Measurements from ENCODE around the gene VPS39. TPM values are rescaled to one million over a fixed set of nuclear protein-coding genes. Genes with fewer than 3 reads are reported as not detected.

VPS39 gene
- polyA plus RNA-seq, 2 of the 4 experiments (the other 2 are of a cell fraction): 18.3 to 33.3 TPM

DNA sequence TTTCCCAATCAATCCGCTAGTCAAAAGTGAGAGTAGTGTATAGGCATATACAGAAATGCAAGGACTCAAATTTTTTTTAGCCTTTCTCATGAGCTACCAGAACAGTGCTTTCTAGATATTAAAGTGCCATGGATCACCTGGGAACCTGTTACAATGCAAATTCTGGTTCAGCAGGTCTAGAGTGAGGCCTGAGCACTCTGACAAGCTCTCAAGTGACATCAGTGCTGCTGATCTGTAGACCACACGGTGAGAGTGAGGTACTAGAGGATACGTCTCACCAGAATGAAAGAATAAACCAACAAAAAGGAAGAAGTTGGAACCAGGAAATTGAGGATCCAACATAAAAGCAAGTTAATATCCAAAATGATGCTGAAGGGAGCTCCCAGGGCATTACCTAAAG, 97.7 kb downstream of the VPS39 start:
- FAIRE-seq (no peak), ATAC-seq (no peak), DNase-seq (ENCODE audit: low read depth in 1 of 2, low spot score in 1 of 2) (no peak)
- no peak for TF ChIP-seq MAZ (IDR thresholded peaks at IDR 0.05; ENCODE audit: borderline replicate concordance, low read depth, low read length)
- Histone ChIP-seq H3K4me2 (no peak overlapping the region), H3K4me3 (no peak overlapping the region), H3K27ac (no peak overlapping the region), H3K4me1 (no peaks in the 10 kb centered on the region), H3K9me3 (no peaks in the 10 kb centered on the region)
- POLR2A ChIA-PET: no interaction called here
- CTCF ChIA-PET: interaction anchor here (0.6 to 2.4 kb wide), 2 partner anchors 28 to 1533 kb away, joined by 3 to 8 read pairs; no protein-coding TSS in a partner anchor
- 60% methylated on average over 3 of the region's 3 CpGs for WGBS (ENCODE audit: missing lambda C conversion rate)

DNA sequence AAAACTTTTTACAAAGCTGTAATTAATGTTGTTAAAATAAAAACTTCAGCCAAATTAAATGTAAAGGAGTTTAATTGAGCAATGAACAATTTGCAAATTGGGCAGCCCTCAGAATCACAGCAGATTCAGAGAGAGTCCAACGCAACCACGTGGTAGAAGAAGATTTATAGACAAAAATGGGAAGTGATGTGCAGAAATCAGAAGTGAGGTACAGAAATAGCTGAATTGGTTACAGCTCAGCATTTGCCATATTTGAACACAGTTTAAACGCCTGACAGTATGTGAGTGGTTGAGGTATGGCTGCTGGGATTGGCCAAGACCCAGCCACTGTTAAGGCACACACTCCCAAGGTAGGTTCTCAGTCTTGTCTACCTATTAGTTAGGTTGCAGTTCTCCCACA, 99.3 kb downstream of the VPS39 start:
- Histone ChIP-seq H3K4me1 (no peaks in the 10 kb centered on the region), H3K27ac (no peak overlapping the region), H3K4me2 (no peak overlapping the region), H3K4me3 (no peak overlapping the region), H3K9me3 (no peaks in the 10 kb centered on the region)
- WGBS (ENCODE audit: missing lambda C conversion rate): 53% methylated on average over 3 of the region's 3 CpGs
- no peak for ATAC-seq
- TF ChIP-seq JUNB (IDR thresholded peaks at IDR 0.05) (no peak), EP300 (IDR thresholded peaks at IDR 0.05) (no peak), FOSL2 (IDR thresholded peaks at IDR 0.05) (no peak), FOSL2 (CRISPR knock-in tag; IDR thresholded peaks at IDR 0.05) (no peak), ESRRA (IDR thresholded peaks at IDR 0.05; ENCODE audit: borderline replicate concordance, low read length) (no peak), KDM5A (IDR thresholded peaks at IDR 0.05) (no peak)
- TF ChIP-seq, protein P1, sequence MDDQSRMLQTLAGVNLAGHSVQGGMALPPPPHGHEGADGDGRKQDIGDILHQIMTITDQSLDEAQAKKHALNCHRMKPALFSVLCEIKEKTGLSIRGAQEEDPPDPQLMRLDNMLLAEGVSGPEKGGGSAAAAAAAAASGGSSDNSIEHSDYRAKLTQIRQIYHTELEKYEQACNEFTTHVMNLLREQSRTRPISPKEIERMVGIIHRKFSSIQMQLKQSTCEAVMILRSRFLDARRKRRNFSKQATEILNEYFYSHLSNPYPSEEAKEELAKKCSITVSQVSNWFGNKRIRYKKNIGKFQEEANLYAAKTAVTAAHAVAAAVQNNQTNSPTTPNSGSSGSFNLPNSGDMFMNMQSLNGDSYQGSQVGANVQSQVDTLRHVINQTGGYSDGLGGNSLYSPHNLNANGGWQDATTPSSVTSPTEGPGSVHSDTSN (IDR thresholded peaks at IDR 0.05): no peak
- TF ChIP-seq, protein P2, sequence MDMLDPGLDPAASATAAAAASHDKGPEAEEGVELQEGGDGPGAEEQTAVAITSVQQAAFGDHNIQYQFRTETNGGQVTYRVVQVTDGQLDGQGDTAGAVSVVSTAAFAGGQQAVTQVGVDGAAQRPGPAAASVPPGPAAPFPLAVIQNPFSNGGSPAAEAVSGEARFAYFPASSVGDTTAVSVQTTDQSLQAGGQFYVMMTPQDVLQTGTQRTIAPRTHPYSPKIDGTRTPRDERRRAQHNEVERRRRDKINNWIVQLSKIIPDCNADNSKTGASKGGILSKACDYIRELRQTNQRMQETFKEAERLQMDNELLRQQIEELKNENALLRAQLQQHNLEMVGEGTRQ (IDR thresholded peaks at IDR 0.05): no peak
- ChIA-PET POLR2A (no interaction called here), CTCF (interaction anchor here (1.0 to 2.0 kb wide), 3 partner anchors 18 to 28 kb away, joined by 3 to 5 read pairs (median 4); no protein-coding TSS in a partner anchor)
- no peak for DNase-seq (ENCODE audit: low read depth in 1 of 2, low spot score in 1 of 2)
- no peak for FAIRE-seq

Small RNA genes lying within 50 kb of the gene (small RNA-seq; reads per million reads assigned to genes)
- 1.8 to 164 (median 105) reads per million in 6 experiments for gene MIR627

Other genes starting within 250 kb of the VPS39 start
- gene EHD4, start 235.7 kb downstream of the VPS39 start, polyA plus RNA-seq (2011; rRNA removed): 9.0 and 9.3 TPM in 2 replicates
- 8.2 to 9.6 TPM (median 8.9 TPM) in 3 replicates for gene EHD4, start 235.7 kb downstream of the VPS39 start, polyA plus RNA-seq (2017; fragmentation: RNase III; extraction: RNeasy Plus Mini Kit Qiagen cat#74134 plus additional on column Dnase treatment)
- 0.01 TPM in 1 of 2 replicates, not detected in the other for gene PLA2G4E, start 187.3 kb downstream of the VPS39 start, polyA plus RNA-seq (2011; rRNA removed)
- gene PLA2G4E, start 187.3 kb downstream of the VPS39 start, polyA plus RNA-seq (2017; fragmentation: RNase III; extraction: RNeasy Plus Mini Kit Qiagen cat#74134 plus additional on column Dnase treatment): not detected in 3 replicates
- not detected in 2 replicates for gene PLA2G4D, start 113.7 kb downstream of the VPS39 start, polyA plus RNA-seq (2011; rRNA removed)
- gene PLA2G4D, start 113.7 kb downstream of the VPS39 start, polyA plus RNA-seq (2017; fragmentation: RNase III; extraction: RNeasy Plus Mini Kit Qiagen cat#74134 plus additional on column Dnase treatment): not detected in 3 replicates
- gene PLA2G4F, start 51.7 kb downstream of the VPS39 start, polyA plus RNA-seq (2011; rRNA removed): not detected in 2 replicates
- not detected in 3 replicates for gene PLA2G4F, start 51.7 kb downstream of the VPS39 start, polyA plus RNA-seq (2017; fragmentation: RNase III; extraction: RNeasy Plus Mini Kit Qiagen cat#74134 plus additional on column Dnase treatment)
- 9.4 and 11.3 TPM in 2 replicates for gene GANC, start 64.9 kb upstream of the VPS39 start, polyA plus RNA-seq (2011; rRNA removed)
- gene GANC, start 64.9 kb upstream of the VPS39 start, polyA plus RNA-seq (2017; fragmentation: RNase III; extraction: RNeasy Plus Mini Kit Qiagen cat#74134 plus additional on column Dnase treatment): 6.9 to 8.0 TPM (median 7.8 TPM) in 3 replicates
- 40.6 and 49.8 TPM in 2 replicates for gene TMEM87A, start 65.1 kb upstream of the VPS39 start, polyA plus RNA-seq (2011; rRNA removed)
- 29.8 to 30.7 TPM (median 30.3 TPM) in 3 replicates for gene TMEM87A, start 65.1 kb upstream of the VPS39 start, polyA plus RNA-seq (2017; fragmentation: RNase III; extraction: RNeasy Plus Mini Kit Qiagen cat#74134 plus additional on column Dnase treatment)
- 1.1 and 1.8 TPM in 2 replicates for gene CAPN3, start 151.2 kb upstream of the VPS39 start, polyA plus RNA-seq (2011; rRNA removed)
- 0.25 to 0.58 TPM (median 0.25 TPM) in 3 replicates for gene CAPN3, start 151.2 kb upstream of the VPS39 start, polyA plus RNA-seq (2017; fragmentation: RNase III; extraction: RNeasy Plus Mini Kit Qiagen cat#74134 plus additional on column Dnase treatment)